GM15510 (cell line): ENCODE data around the gene TPCN1.

Source experiments
- POLR2A ChIP-seq: IDR thresholded peaks from 3 replicates; pipeline ENCODE4 v1.6.1; 2011; ENCODE audit warnings: borderline replicate concordance; ENCODE audit not compliant: insufficient read length; ENCODE audit errors: extremely low read depth

Gene TPCN1

GRCh38 chr12:113292091-113292490 lies 70.8 kb downstream of the TPCN1 start:
- no peak for TF ChIP-seq POLR2A

- no peak for TF ChIP-seq POLR2A
Observed at GRCh38 chr12:113292547-113292946, 71.3 kb downstream of the TPCN1 start.

GRCh38 chr12:113293100-113293499 lies 71.8 kb downstream of the TPCN1 start:
- no peak for TF ChIP-seq POLR2A

GRCh38 chr12:113295886-113296556 lies 74.8 kb downstream of the TPCN1 start:
- TF ChIP-seq POLR2A: no peak

GRCh38 chr12:113296557-113297213 lies 75.4 kb downstream of the TPCN1 start:
- no peak for TF ChIP-seq POLR2A

- TF ChIP-seq POLR2A: no peak
Observed at GRCh38 chr12:113297214-113297587, 75.9 kb downstream of the TPCN1 start.

GRCh38 chr12:113297621-113298471 lies 76.6 kb downstream of the TPCN1 start:
- no peak for TF ChIP-seq POLR2A

- no peak for TF ChIP-seq POLR2A
Observed at GRCh38 chr12:113298472-113298817, 77.2 kb downstream of the TPCN1 start.

GRCh38 chr12:113298861-113299545 lies 77.7 kb downstream of the TPCN1 start:
- no peak for TF ChIP-seq POLR2A

- TF ChIP-seq POLR2A: no peak
Observed at GRCh38 chr12:113299619-113300237, 78.5 kb downstream of the TPCN1 start.

- no peak for TF ChIP-seq POLR2A
Observed at GRCh38 chr12:113301811-113302210, 80.5 kb downstream of the TPCN1 start.

GRCh38 chr12:113302466-113302865 lies 81.2 kb downstream of the TPCN1 start:
- no peak for TF ChIP-seq POLR2A

- no peak for TF ChIP-seq POLR2A
Observed at GRCh38 chr12:113302886-113303640, 81.8 kb downstream of the TPCN1 start.
